Mononuclear cell (primary cell): ENCODE measurements around the gene SGMS1. TPM values are rescaled to one million over a fixed set of nuclear protein-coding genes. Genes with fewer than 3 reads are reported as not detected.

Experiments used
- H3K27me3 ChIP-seq: 2 replicates; pipeline ENCODE4 v1.6.0; 2011; ENCODE audit warnings: low read length, control low read depth; ENCODE audit not compliant: insufficient read depth
- H3K4me1 ChIP-seq: 2 replicates; pipeline ENCODE4 v1.5.1; 2011; ENCODE audit warnings: mild to moderate bottlenecking, low read length, control low read depth; ENCODE audit not compliant: insufficient read depth
- H3K4me3 ChIP-seq: 2 replicates; pipeline ENCODE4 v1.5.1; 2011; ENCODE audit warnings: mild to moderate bottlenecking, low read length, moderate library complexity
- H3K9me3 ChIP-seq: 2 replicates; pipeline ENCODE4 v1.5.1; 2011; ENCODE audit warnings: low read depth, mild to moderate bottlenecking, control low read depth, low read length
- total RNA-seq: library from RNA; depleted of rRNA; stranded (reverse); fragments of >200 nt; gene quantifications from one replicate; pipeline ENCODE4 v1.2.3, GENCODE V29; 2012

The SGMS1 gene
- total RNA-seq, 1 donor = 62.8 TPM

GRCh38 chr10:50350366-50350765 is 273.4 kb downstream of the SGMS1 start:
- H3K27me3 ChIP-seq = no peaks in the 10 kb centered on the region
- no peak overlapping the region for H3K4me3 ChIP-seq
- peaks cover 6% of the 10 kb centered on the region for H3K9me3 ChIP-seq
- peaks cover 6% of the 10 kb centered on the region for H3K4me1 ChIP-seq

GRCh38 chr10:50349554-50349953 is 274.2 kb downstream of the SGMS1 start:
- H3K4me3 ChIP-seq = no peak overlapping the region
- peaks cover 6% of the 10 kb centered on the region for H3K9me3 ChIP-seq
- H3K27me3 ChIP-seq = no peaks in the 10 kb centered on the region
- H3K4me1 ChIP-seq = peaks cover 6% of the 10 kb centered on the region

DNA sequence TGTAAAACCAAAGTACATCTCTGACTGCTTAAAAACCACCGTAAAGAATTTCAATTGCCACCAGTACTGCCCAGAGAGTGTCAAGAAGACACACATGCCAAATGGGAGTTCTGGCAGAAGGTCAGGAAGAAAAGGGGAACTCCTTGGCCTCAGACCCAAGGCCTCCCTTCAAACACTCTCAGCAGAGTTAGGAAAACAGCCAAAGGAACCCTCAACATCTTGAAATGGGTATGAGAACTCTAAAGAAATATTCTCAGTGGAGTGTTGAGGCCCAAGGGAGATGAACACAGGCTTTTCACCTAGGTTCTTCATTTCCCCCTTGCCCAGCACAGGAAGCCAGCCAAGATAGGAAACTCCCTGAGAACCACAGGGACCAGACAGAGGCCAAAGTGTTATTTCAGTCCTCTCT is 276.4 kb downstream of the SGMS1 start:
- Histone ChIP-seq H3K9me3 (peaks cover 6% of the 10 kb centered on the region), H3K4me1 (peaks cover 6% of the 10 kb centered on the region), H3K27me3 (no peaks in the 10 kb centered on the region), H3K4me3 (no peak overlapping the region)

DNA sequence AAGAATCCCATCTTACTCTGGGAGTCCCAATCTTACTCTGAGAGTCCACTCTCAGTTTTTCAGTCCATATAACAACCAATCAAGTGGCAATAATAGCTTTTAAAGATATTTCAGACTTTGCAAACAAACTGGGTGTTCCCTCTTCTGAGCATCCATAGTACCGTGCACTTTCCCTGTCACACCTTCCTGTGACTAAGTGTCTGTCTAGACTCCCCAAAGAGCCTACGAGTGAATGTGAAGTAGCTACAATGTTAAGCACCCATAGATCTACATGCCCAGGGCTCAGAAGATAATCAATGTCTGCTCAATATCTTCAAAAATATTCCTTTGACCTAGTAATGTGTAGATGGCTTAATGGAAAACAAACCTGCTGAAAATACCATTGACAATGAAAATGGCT is 276.8 kb downstream of the SGMS1 start:
- Histone ChIP-seq H3K4me1 (peaks cover 6% of the 10 kb centered on the region), H3K9me3 (peaks cover 6% of the 10 kb centered on the region), H3K4me3 (no peak overlapping the region), H3K27me3 (no peaks in the 10 kb centered on the region)

- Histone ChIP-seq H3K9me3 (peaks cover 6% of the 10 kb centered on the region), H3K4me1 (peaks cover 6% of the 10 kb centered on the region), H3K4me3 (no peak overlapping the region), H3K27me3 (no peaks in the 10 kb centered on the region)
These were observed 278.2 kb downstream of the SGMS1 start for GRCh38 chr10:50345545-50345944.

GRCh38 chr10:50343702-50344331 is 279.9 kb downstream of the SGMS1 start:
- H3K4me1 ChIP-seq = peaks cover 6% of the 10 kb centered on the region
- H3K27me3 ChIP-seq = no peaks in the 10 kb centered on the region
- H3K4me3 ChIP-seq = no peak overlapping the region
- no peaks in the 10 kb centered on the region for H3K9me3 ChIP-seq

DNA sequence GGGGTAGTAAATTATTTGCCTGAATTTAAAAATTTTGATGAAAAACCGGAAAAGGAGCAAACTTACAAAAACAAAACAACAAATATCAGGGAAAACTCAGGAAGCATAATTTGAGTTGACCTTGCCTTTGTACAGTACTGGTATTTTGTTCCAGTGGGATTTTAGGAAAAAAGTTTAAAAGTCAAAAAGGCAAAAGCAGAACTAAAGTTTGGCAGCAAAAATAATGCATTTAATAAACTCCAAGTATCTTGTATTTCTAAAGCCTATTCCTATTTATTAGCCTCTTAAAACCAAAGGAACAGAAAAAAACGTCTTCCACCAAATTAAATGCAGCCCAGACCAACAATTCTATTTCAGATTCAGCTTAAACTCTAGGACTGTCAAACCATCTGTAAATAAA is 281.8 kb downstream of the SGMS1 start:
- Histone ChIP-seq H3K4me1 (no peaks in the 10 kb centered on the region), H3K9me3 (no peaks in the 10 kb centered on the region), H3K27me3 (no peaks in the 10 kb centered on the region), H3K4me3 (no peak overlapping the region)

- Histone ChIP-seq H3K4me3 (no peak overlapping the region), H3K9me3 (no peaks in the 10 kb centered on the region), H3K27me3 (no peaks in the 10 kb centered on the region), H3K4me1 (peaks cover 4% of the 10 kb centered on the region)
These were observed 287.6 kb downstream of the SGMS1 start for GRCh38 chr10:50336140-50336539.

DNA sequence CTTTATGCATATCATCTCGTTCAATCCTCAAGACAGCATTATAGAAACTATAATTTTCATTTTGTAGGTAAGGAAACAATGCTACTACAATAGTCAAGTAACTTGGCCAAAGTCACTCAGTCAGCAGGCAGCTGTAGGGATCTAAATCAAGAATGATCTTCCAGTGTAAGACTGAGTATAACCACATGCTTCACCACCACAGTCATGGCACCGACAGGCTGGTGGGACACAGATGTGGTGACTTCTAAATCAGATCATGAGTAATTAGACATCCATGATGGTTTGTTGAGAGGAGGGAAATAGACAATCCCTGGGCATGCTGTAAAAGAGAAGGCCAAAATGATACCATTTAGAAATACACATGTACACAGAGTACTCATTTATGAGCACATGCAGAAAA is 288.4 kb downstream of the SGMS1 start:
- Histone ChIP-seq H3K9me3 (no peaks in the 10 kb centered on the region), H3K4me3 (no peak overlapping the region), H3K27me3 (no peaks in the 10 kb centered on the region), H3K4me1 (peaks cover 4% of the 10 kb centered on the region)

- no peaks in the 10 kb centered on the region for H3K27me3 ChIP-seq
- peaks cover 4% of the 10 kb centered on the region for H3K4me1 ChIP-seq
- H3K4me3 ChIP-seq = no peak overlapping the region
- H3K9me3 ChIP-seq = no peaks in the 10 kb centered on the region
These were observed 289.5 kb downstream of the SGMS1 start for GRCh38 chr10:50334273-50334672.

DNA sequence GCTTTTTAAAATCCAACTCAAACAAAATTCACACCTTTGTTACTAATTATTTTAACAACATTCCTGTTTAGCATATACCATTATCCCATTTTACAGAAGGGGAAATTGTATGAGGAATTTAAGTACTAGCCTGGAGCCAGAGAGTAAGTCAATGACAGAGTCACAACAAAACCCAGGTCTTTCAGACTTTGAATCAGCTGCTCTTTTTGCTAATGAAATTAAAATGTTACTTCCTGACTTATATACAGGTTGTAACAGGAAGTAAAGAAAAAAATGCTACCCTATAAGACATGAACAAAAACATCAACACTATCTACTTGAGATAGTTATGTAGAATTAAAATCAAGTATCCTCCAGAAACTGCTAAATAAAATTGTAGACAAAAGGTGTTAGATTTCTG is 289.9 kb downstream of the SGMS1 start:
- H3K4me1 ChIP-seq = peaks cover 4% of the 10 kb centered on the region
- no peaks in the 10 kb centered on the region for H3K9me3 ChIP-seq
- no peak overlapping the region for H3K4me3 ChIP-seq
- no peaks in the 10 kb centered on the region for H3K27me3 ChIP-seq

GRCh38 chr10:50332108-50332842 is 291.5 kb downstream of the SGMS1 start:
- H3K27me3 ChIP-seq = no peaks in the 10 kb centered on the region
- H3K4me3 ChIP-seq = no peak overlapping the region
- H3K9me3 ChIP-seq = no peaks in the 10 kb centered on the region
- peaks cover 6% of the 10 kb centered on the region for H3K4me1 ChIP-seq

- Histone ChIP-seq H3K4me3 (no peak overlapping the region), H3K4me1 (peaks cover 10% of the 10 kb centered on the region), H3K9me3 (no peaks in the 10 kb centered on the region), H3K27me3 (no peaks in the 10 kb centered on the region)
These were observed 292.3 kb downstream of the SGMS1 start for GRCh38 chr10:50331486-50331885.

DNA sequence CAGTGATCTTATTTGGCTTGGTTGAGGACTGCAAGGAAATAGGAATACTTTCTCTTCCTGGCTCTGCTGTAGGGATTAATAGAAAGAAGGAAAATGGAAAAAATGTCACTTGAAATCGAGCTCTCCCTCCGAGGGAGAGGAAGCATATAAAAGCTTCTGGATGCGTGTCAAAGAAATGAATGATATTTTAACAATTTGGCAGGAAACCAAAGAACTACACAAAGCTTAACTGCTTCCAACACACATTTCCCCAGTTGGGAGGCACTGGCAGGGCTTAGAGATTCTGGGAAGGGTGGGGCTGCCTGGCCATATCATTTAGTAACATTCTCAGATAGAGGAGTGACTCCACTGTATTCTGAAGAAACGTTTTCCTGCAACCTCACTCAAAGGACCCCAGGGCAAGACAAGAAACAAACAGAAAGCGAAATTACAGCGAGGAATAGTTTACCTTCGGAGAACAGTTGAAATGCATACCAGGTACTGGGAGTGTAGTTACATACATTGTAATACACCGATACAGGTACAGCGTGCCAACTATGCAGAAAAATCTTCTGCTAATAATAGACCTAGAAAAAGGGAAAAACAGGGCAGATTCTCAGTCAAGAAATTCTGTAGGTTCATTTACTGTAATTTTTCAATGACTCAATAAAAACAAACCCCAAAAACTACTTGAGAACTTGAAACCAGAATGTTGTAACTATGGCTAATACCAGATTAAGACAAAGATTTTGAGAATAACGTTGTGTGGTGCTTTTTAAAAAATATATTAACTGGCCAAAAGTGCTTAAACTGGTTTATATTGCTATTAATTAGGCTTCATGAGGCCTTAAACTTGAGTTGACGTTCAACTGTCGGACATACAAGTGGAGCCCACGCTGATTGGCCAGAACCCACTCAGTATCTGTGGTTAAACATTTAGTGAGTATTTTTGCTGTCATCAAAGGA is 296.7 kb downstream of the SGMS1 start:
- Histone ChIP-seq H3K4me1 (peaks cover 36% of the 10 kb centered on the region), H3K9me3 (no peaks in the 10 kb centered on the region), H3K27me3 (no peaks in the 10 kb centered on the region), H3K4me3 (no peak overlapping the region)

GRCh38 chr10:50326172-50326555 is 297.6 kb downstream of the SGMS1 start:
- no peaks in the 10 kb centered on the region for H3K9me3 ChIP-seq
- no peak overlapping the region for H3K4me3 ChIP-seq
- H3K4me1 ChIP-seq = peaks cover 43% of the 10 kb centered on the region
- no peaks in the 10 kb centered on the region for H3K27me3 ChIP-seq
